ENCODE measurements around the gene ARHGAP21.
A peak's percentile ranks its signal among the peaks of the same experiment; 100 is the strongest.
"Not testable (repeated sequence)": the region's sequence is repeated elsewhere in the genome, so short reads cannot be mapped to it uniquely, and the experiment has no call there.

The ARHGAP21 gene

GRCh38 chr10:24727786-24728185 is 4.1 kb upstream of the ARHGAP21 start:
- Histone ChIP-seq H3F3A (ENCODE audit: low read depth) (no peaks in the 10 kb centered on the region), H3K27me3 (ENCODE audit: insufficient read depth, low read length, poor library complexity, severe bottlenecking) (no peaks in the 10 kb centered on the region), H3K36me3 (ENCODE audit: insufficient read depth, low read length) (no peaks in the 10 kb centered on the region), H3K9ac (ENCODE audit: low read depth, low read length, poor library complexity, severe bottlenecking) (no peak overlapping the region), H4K20me1 (ENCODE audit: insufficient read depth, low read length, poor library complexity, severe bottlenecking) (no peaks in the 10 kb centered on the region), H3K79me2 (ENCODE audit: insufficient read depth, low read length) (no peaks in the 10 kb centered on the region), H2AFZ (ENCODE audit: low read length) (0 out of 2 replicates have a peak overlapping the region, but pooled peaks have one; percentile 15), H3K9me2 (replicated peaks; ENCODE audit: low read depth, low read length) (no peaks in the 10 kb centered on the region), H3K9me3 (ENCODE audit: insufficient read depth, low read depth, low read length) (no peaks in the 10 kb centered on the region), H3K4me1 (ENCODE audit: insufficient read depth, low read length, poor library complexity, severe bottlenecking) (peaks cover 10% of the 10 kb centered on the region), H3K4me2 (ENCODE audit: low read depth, low read length, poor library complexity, severe bottlenecking) (no peak overlapping the region), H3K4me3 (ENCODE audit: low read length, poor library complexity, severe bottlenecking) (no peak overlapping the region)
- no peak for TF ChIP-seq EZH2phosphoT487 (IDR thresholded peaks at IDR 0.05; ENCODE audit: borderline replicate concordance)
- peak; percentile 32; the same call in 1 of the 2 replicates for TF ChIP-seq CTCF (conservative IDR thresholded peaks at IDR 0.05; ENCODE audit: low read length)

- H3K4me1 ChIP-seq (ENCODE audit: insufficient read depth, low read length, poor library complexity, severe bottlenecking): peaks cover 14% of the 10 kb centered on the region
- H2AFZ ChIP-seq (ENCODE audit: low read length): no peak overlapping the region
- peaks cover 8% of the 10 kb centered on the region for H3K79me2 ChIP-seq (ENCODE audit: insufficient read depth, low read length)
- peaks cover 3% of the 10 kb centered on the region for H4K20me1 ChIP-seq (ENCODE audit: insufficient read depth, low read length, poor library complexity, severe bottlenecking)
- H3K36me3 ChIP-seq (ENCODE audit: insufficient read depth, low read length): no peaks in the 10 kb centered on the region
- no peaks in the 10 kb centered on the region for H3F3A ChIP-seq (ENCODE audit: low read depth)
- H3K4me3 ChIP-seq (ENCODE audit: low read length, poor library complexity, severe bottlenecking): no peak overlapping the region
- no peaks in the 10 kb centered on the region for H3K9me2 ChIP-seq (replicated peaks; ENCODE audit: low read depth, low read length)
- no peaks in the 10 kb centered on the region for H3K9me3 ChIP-seq (ENCODE audit: insufficient read depth, low read depth, low read length)
- no peak overlapping the region for H3K9ac ChIP-seq (ENCODE audit: low read depth, low read length, poor library complexity, severe bottlenecking)
- no peak for TF ChIP-seq EZH2phosphoT487 (IDR thresholded peaks at IDR 0.05; ENCODE audit: borderline replicate concordance)
- TF ChIP-seq CTCF (conservative IDR thresholded peaks at IDR 0.05; ENCODE audit: low read length): no peak
- H3K4me2 ChIP-seq (ENCODE audit: low read depth, low read length, poor library complexity, severe bottlenecking): no peak overlapping the region
- no peaks in the 10 kb centered on the region for H3K27me3 ChIP-seq (ENCODE audit: insufficient read depth, low read length, poor library complexity, severe bottlenecking)
Observed at GRCh38 chr10:24726626-24727025, 2.9 kb upstream of the ARHGAP21 start.

GRCh38 chr10:24726029-24726428 is 2.3 kb upstream of the ARHGAP21 start:
- Histone ChIP-seq H3K79me2 (ENCODE audit: insufficient read depth, low read length) (peaks cover 14% of the 10 kb centered on the region), H3K4me1 (ENCODE audit: insufficient read depth, low read length, poor library complexity, severe bottlenecking) (peaks cover 20% of the 10 kb centered on the region), H2AFZ (ENCODE audit: low read length) (peak overlapping the region; percentile 99)
- not testable (repeated sequence) for H3K9me2 ChIP-seq (replicated peaks; ENCODE audit: low read depth, low read length); H3K9me3 ChIP-seq (ENCODE audit: insufficient read depth, low read depth, low read length); H4K20me1 ChIP-seq (ENCODE audit: insufficient read depth, low read length, poor library complexity, severe bottlenecking); H3K4me2 ChIP-seq (ENCODE audit: low read depth, low read length, poor library complexity, severe bottlenecking); H3F3A ChIP-seq (ENCODE audit: low read depth); H3K9ac ChIP-seq (ENCODE audit: low read depth, low read length, poor library complexity, severe bottlenecking); H3K27me3 ChIP-seq (ENCODE audit: insufficient read depth, low read length, poor library complexity, severe bottlenecking); H3K4me3 ChIP-seq (ENCODE audit: low read length, poor library complexity, severe bottlenecking); H3K36me3 ChIP-seq (ENCODE audit: insufficient read depth, low read length)

Measured in Loucy (cell line).